KMS-11 (cell line): Measurements from ENCODE around the gene OAF.

Source experiments
- H2AFZ ChIP-seq: fragments of 200-600 bp; sonication (generic); 2 replicates; pipeline ENCODE4 v1.6.1; 2016; ENCODE audit warnings: antibody characterized with exemption, mixed run types, low read depth
- H3K27ac ChIP-seq: fragments of 200-600 bp; sonication (generic); 2 replicates; pipeline ENCODE4 v1.6.1; 2016; ENCODE audit warnings: mild to moderate bottlenecking, mixed run types
- H3K27me3 ChIP-seq: fragments of 200-600 bp; sonication (generic); 2 replicates; pipeline ENCODE4 v1.6.1; 2017; ENCODE audit warnings: mild to moderate bottlenecking, low read depth, mixed run types, moderate library complexity; ENCODE audit not compliant: insufficient read depth
- H3K36me3 ChIP-seq: fragments of 200-600 bp; sonication (generic); 2 replicates; pipeline ENCODE4 v1.6.1; 2017; ENCODE audit warnings: mild to moderate bottlenecking, mixed run types; ENCODE audit not compliant: insufficient read depth
- H3K4me1 ChIP-seq: fragments of 200-600 bp; sonication (generic); 2 replicates; pipeline ENCODE4 v1.6.1; 2016; ENCODE audit warnings: mild to moderate bottlenecking, low read depth, mixed run types; ENCODE audit not compliant: poor library complexity, severe bottlenecking
- H3K4me2 ChIP-seq: fragments of 200-600 bp; sonication (generic); 2 replicates; pipeline ENCODE4 v1.7.0; 2016; ENCODE audit warnings: mild to moderate bottlenecking, mixed run types
- H3K4me3 ChIP-seq: fragments of 200-600 bp; sonication (generic); IDR thresholded peaks from 2 replicates; pipeline ENCODE4 v1.6.1; 2017; ENCODE audit warnings: low read depth, low read length, mixed read lengths; ENCODE audit not compliant: insufficient read depth
- H3K79me2 ChIP-seq: fragments of 200-600 bp; sonication (generic); 2 replicates; pipeline ENCODE4 v1.6.1; 2016; ENCODE audit warnings: low read depth, mixed run types; ENCODE audit not compliant: insufficient read depth
- H3K9ac ChIP-seq: fragments of 200-600 bp; sonication (generic); 2 replicates; pipeline ENCODE4 v1.6.1; 2016; ENCODE audit warnings: mild to moderate bottlenecking, mixed run types
- H4K20me1 ChIP-seq: fragments of 200-600 bp; sonication (generic); 2 replicates; pipeline ENCODE4 v1.6.1; 2016; ENCODE audit warnings: mild to moderate bottlenecking, mixed run types; ENCODE audit not compliant: insufficient read depth
- TF ChIP-seq, protein P1 (sequence below): fragments of 200-600 bp; sonication (generic); conservative IDR thresholded peaks from 2 replicates; pipeline ENCODE4 v1.6.1; 2017; ENCODE audit warnings: low read depth, mild to moderate bottlenecking, antibody characterized with exemption, low read length, moderate library complexity, mixed read lengths

The OAF gene

DNA sequence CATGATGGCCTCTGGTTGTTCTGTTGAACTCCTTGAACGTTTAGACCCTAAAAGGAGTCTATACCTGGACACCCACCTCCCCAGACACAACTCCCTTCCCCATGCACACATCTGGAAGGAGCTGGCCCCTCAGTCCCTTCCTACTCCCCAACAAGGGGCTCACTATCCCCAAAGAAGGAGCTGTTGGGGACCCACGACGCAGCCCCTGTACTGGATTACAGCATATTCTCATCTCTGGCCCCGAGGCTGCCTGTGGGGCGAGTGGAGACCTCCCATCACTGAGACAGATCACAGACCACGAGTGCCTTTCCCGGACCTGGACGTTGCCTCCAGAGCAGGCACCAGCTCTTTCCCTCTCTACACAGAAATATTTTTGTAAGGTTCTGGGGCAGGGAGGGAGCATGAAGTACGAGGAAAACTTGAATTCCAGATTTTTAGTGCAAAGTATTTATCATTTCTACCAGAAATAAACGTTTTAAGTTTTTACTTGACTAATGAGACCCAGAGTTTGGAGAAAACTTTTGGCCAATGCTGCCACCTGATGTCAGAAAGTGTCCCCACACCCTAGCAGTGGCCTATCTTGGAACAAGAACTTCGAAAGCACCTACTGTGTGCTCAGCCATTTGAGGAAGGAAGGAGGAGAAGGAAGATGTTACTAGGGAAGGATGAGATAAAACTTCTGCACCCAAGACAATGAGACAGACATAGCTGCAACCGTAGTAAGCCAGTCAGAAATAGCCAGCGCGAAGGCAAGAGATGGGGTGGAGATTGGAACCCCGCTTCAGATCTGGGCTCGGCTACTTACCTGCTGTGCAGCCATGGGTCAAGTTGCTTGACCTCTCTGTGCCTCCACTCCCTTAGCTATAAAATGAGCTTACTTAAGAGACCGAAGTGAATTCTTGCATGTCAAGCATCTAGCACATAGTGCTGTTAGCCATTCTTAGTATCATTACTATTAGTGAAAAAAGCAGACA is 18.9 kb downstream of the OAF start:
- no peaks in the 10 kb centered on the region for H3K79me2 ChIP-seq

DNA sequence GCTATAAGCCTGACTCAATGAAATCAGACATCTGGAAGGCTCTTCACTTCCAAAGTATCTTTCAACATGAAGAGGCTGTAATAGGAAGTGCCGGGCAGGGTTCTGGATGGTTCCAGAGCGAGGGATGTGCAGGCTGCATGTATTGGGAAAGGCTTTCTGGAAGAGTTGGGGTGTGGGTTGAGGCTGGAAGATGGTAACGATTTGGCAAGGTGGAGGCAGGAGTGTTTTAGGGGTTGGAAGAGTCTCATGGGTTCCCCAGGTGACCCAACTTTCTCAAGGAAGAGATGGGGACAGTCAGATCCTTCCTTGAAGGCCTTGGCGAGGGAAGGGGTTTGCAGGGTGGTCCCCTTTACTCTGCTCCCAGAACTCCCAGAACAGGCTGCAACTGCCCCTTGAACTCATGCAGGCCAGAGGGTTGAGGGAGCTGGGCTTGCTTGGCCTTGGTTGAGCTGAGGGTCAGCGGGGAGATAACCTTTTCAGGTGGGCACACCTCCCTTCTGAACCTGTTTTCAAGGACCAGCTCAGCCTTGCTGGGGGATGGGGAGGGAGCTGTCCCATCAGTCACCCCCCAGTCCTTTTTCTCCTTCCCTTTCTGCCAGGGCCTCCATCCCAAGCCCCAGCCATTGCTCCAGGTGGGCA is 19.7 kb downstream of the OAF start:
- no peaks in the 10 kb centered on the region for H3K4me1 ChIP-seq
- no peaks in the 10 kb centered on the region for H3K79me2 ChIP-seq
- H4K20me1 ChIP-seq: no peaks in the 10 kb centered on the region
- no peak overlapping the region for H3K9ac ChIP-seq
- H3K27ac ChIP-seq: no peak overlapping the region
- TF ChIP-seq, protein P1, sequence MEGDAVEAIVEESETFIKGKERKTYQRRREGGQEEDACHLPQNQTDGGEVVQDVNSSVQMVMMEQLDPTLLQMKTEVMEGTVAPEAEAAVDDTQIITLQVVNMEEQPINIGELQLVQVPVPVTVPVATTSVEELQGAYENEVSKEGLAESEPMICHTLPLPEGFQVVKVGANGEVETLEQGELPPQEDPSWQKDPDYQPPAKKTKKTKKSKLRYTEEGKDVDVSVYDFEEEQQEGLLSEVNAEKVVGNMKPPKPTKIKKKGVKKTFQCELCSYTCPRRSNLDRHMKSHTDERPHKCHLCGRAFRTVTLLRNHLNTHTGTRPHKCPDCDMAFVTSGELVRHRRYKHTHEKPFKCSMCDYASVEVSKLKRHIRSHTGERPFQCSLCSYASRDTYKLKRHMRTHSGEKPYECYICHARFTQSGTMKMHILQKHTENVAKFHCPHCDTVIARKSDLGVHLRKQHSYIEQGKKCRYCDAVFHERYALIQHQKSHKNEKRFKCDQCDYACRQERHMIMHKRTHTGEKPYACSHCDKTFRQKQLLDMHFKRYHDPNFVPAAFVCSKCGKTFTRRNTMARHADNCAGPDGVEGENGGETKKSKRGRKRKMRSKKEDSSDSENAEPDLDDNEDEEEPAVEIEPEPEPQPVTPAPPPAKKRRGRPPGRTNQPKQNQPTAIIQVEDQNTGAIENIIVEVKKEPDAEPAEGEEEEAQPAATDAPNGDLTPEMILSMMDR: no peak
- H3K4me2 ChIP-seq: no peak overlapping the region
- no peaks in the 10 kb centered on the region for H3K36me3 ChIP-seq
- no peak overlapping the region for H3K4me3 ChIP-seq
- no peaks in the 10 kb centered on the region for H3K27me3 ChIP-seq
- H2AFZ ChIP-seq: no peak overlapping the region

More for the DNA sequence above, 18.9 kb downstream of the OAF start:
- Histone ChIP-seq H3K9ac (no peak overlapping the region), H4K20me1 (no peaks in the 10 kb centered on the region), H3K4me2 (no peak overlapping the region), H3K4me1 (no peaks in the 10 kb centered on the region), H3K4me3 (no peak overlapping the region), H2AFZ (no peak overlapping the region), H3K36me3 (no peaks in the 10 kb centered on the region), H3K27me3 (no peaks in the 10 kb centered on the region), H3K27ac (no peak overlapping the region)
- TF ChIP-seq, protein P1: peak; percentile 53; the same call in 1 of the 2 replicates

DNA sequence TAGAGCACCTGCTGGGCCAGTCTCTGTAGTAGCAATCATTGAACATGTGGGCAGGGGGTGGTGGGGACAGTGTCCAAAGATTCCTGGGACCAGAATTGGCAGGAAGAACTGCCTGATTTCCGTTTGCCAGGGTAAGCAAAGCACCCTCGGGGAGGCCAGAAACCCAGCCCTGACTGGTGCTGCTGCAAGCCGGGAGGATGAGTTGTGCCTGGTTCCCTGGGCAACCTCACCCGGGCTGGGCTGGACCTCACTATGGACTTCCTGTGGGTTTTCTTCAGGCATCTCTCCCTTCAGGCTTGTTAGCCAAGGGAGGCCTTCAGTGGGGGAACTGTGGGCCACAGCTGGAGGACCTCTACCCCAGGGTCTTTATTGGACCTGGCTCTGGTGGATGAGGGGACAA is 21.1 kb downstream of the OAF start:
- TF ChIP-seq, protein P1: no peak
- Histone ChIP-seq H3K4me1 (no peaks in the 10 kb centered on the region), H3K36me3 (no peaks in the 10 kb centered on the region), H3K4me3 (no peak overlapping the region), H3K9ac (no peak overlapping the region), H3K27me3 (no peaks in the 10 kb centered on the region), H4K20me1 (no peaks in the 10 kb centered on the region), H3K4me2 (no peak overlapping the region), H3K27ac (no peak overlapping the region), H2AFZ (no peak overlapping the region), H3K79me2 (no peaks in the 10 kb centered on the region)

DNA sequence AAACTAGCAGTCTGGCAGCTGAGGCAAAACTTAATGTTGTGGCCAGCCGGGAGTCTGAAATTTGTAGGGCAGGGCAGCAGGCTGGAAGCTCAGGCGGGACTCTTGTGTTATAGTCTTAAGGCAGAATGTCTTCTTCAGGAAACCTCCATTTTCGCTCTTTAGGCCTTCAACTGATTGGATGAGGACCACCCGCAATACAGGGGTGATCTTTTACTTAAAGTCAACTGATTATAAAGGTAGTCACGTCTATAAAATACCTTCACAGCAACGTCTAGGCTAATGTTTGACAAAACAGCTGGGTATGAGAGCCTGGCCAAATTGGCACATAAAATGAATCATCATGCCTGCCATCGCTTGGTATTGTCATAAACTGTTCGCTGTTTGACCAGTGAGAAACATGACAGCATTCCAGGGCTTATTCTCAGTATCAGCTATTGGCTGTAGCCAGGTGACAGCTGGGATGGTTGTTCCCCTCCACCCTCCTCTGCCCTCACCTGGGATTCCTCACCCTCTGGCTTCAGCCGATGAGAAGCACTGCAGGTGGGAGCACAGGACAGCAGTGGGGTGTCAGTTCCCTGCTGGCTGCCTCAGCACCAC is 22.5 kb downstream of the OAF start:
- Histone ChIP-seq H3K4me3 (no peak overlapping the region), H3K9ac (no peak overlapping the region), H3K27ac (no peak overlapping the region), H3K36me3 (no peaks in the 10 kb centered on the region), H4K20me1 (no peaks in the 10 kb centered on the region), H3K4me1 (no peaks in the 10 kb centered on the region), H3K27me3 (no peaks in the 10 kb centered on the region), H3K79me2 (no peaks in the 10 kb centered on the region), H2AFZ (no peak overlapping the region), H3K4me2 (no peak overlapping the region)
- TF ChIP-seq, protein P1: no peak
